ENCODE data around the gene ABCA12.

The ABCA12 gene

DNA sequence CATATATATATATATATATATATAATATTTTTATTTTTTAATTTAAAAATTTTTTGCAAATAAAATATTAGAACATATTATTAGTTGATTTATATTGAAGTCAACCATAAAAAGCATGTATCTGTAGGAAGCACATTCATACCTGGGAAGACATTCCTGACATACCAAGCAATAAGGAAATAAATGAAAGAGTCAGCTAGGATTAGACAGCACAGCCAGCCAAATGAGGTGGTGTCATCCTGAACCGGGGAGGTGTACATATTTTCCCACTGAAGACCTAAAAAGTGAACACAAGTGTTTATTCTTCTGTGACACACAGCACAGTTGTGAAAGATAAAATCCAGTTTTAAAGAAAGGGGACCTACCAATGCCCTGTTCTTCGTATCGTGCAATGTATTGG lies 149.2 kb downstream of the ABCA12 start:
- Histone ChIP-seq H3K27me3 (ENCODE audit: insufficient read depth, low read length) (no peaks in the 10 kb centered on the region), H3K9me3 (ENCODE audit: insufficient read depth, low read depth, low read length) (no peaks in the 10 kb centered on the region), H4K8ac (ENCODE audit: low read depth, low read length) (no peak overlapping the region), H2BK5ac (ENCODE audit: low read depth, low read length, poor library complexity) (no peak overlapping the region), H3K4me1 (ENCODE audit: control insufficient read depth in 1 of 2, insufficient read depth in 2 of 2, low read length in 2 of 2) (no peaks in the 10 kb centered on the region), H3K23ac (ENCODE audit: low read length) (no peak overlapping the region), H2BK120ac (ENCODE audit: insufficient read depth, low read length, poor library complexity) (no peak overlapping the region), H3K36me3 (ENCODE audit: control insufficient read depth in 1 of 2, insufficient read depth in 2 of 2, low read length in 2 of 2) (no peaks in the 10 kb centered on the region), H2BK12ac (ENCODE audit: low read length) (no peak overlapping the region), H4K91ac (ENCODE audit: low read depth, low read length) (no peak overlapping the region), H3K18ac (ENCODE audit: low read length) (no peak overlapping the region), H3K9ac (ENCODE audit: low read length) (no peak overlapping the region), H3K4me2 (ENCODE audit: low read length) (no peak overlapping the region), H2AK5ac (ENCODE audit: low read length) (no peak overlapping the region), H3K79me2 (ENCODE audit: control insufficient read depth, insufficient read depth, low read length, poor library complexity) (no peaks in the 10 kb centered on the region), H3K4ac (ENCODE audit: low read depth, low read length) (no peak overlapping the region), H3K14ac (ENCODE audit: low read length) (no peak overlapping the region), H3K79me1 (ENCODE audit: low read length) (no peaks in the 10 kb centered on the region), H4K12ac (ENCODE audit: low read depth, low read length) (no peak overlapping the region), H3K4me3 (ENCODE audit: low read depth, low read length) (no peak overlapping the region), H3K27ac (ENCODE audit: low read depth, low read length) (no peak overlapping the region), H2AFZ (ENCODE audit: insufficient read depth, low read length, poor library complexity) (no peak overlapping the region)
- no peak for DNase-seq
- no CpG with 5 or more reads among the region's 3 CpGs for WGBS (ENCODE audit: extremely low coverage, insufficient coverage, insufficient read length)

DNA sequence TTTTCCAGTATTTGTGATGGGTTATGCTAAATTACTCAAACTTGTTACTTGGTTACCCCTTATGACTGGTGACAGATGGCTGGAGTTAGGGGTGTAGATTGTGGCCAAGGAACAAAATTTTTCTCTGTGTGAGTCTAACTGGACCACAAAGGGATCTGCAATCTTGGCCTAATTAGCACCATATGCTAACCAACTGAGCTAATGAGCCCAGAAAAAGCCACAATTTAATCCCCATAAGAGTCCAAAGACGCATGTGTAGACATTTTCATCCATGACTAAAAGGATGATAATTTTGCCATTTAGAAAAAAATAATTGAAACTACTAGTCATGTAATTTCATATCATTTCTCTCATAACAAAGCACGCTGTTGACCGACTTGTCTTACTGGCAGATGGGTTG lies 151.2 kb downstream of the ABCA12 start:
- Histone ChIP-seq H4K8ac (ENCODE audit: low read depth, low read length) (no peak overlapping the region), H3K79me1 (ENCODE audit: low read length) (no peaks in the 10 kb centered on the region), H4K91ac (ENCODE audit: low read depth, low read length) (no peak overlapping the region), H3K23ac (ENCODE audit: low read length) (no peak overlapping the region), H3K4me2 (ENCODE audit: low read length) (no peak overlapping the region), H3K27me3 (ENCODE audit: insufficient read depth, low read length) (no peaks in the 10 kb centered on the region), H3K36me3 (ENCODE audit: control insufficient read depth in 1 of 2, insufficient read depth in 2 of 2, low read length in 2 of 2) (no peaks in the 10 kb centered on the region), H3K18ac (ENCODE audit: low read length) (no peak overlapping the region), H3K9ac (ENCODE audit: low read length) (no peak overlapping the region), H3K79me2 (ENCODE audit: control insufficient read depth, insufficient read depth, low read length, poor library complexity) (no peaks in the 10 kb centered on the region), H4K12ac (ENCODE audit: low read depth, low read length) (no peak overlapping the region), H2BK5ac (ENCODE audit: low read depth, low read length, poor library complexity) (no peak overlapping the region), H3K4me1 (ENCODE audit: control insufficient read depth in 1 of 2, insufficient read depth in 2 of 2, low read length in 2 of 2) (no peaks in the 10 kb centered on the region), H2BK12ac (ENCODE audit: low read length) (no peak overlapping the region), H3K4me3 (ENCODE audit: low read depth, low read length) (no peak overlapping the region), H3K27ac (ENCODE audit: low read depth, low read length) (no peak overlapping the region), H2AK5ac (ENCODE audit: low read length) (no peak overlapping the region), H3K4ac (ENCODE audit: low read depth, low read length) (no peak overlapping the region), H3K14ac (ENCODE audit: low read length) (no peak overlapping the region), H2BK120ac (ENCODE audit: insufficient read depth, low read length, poor library complexity) (no peak overlapping the region), H2AFZ (ENCODE audit: insufficient read depth, low read length, poor library complexity) (no peak overlapping the region), H3K9me3 (ENCODE audit: insufficient read depth, low read depth, low read length) (no peaks in the 10 kb centered on the region)
- WGBS (ENCODE audit: extremely low coverage, insufficient coverage, insufficient read length) = no CpG with 5 or more reads among the region's 3 CpGs
- DNase-seq = no peak

DNA sequence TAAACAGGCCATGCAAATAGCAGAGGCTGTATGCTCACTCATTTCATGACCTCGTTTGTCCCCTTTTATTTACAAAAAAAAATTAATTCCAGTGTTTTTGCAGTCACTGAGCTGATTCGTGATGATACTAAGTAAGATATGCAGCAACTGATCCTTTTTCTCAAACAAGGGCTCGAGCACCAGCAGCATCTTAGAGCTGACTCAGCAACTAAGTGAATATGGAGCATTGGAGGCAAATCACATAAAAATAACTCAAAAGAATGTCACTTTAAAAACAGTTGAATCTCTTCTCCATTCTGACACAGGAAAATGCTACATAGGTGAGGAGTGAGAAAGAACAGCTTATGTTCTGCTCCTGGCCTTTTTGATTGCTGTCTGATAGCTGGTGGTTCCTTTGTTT lies 152.8 kb downstream of the ABCA12 start:
- no peak overlapping the region for H3K27ac ChIP-seq (ENCODE audit: low read depth, low read length)
- no CpG with 5 or more reads among the region's 3 CpGs for WGBS (ENCODE audit: extremely low coverage, insufficient coverage, insufficient read length)
- no peaks in the 10 kb centered on the region for H3K4me1 ChIP-seq (ENCODE audit: control insufficient read depth in 1 of 2, insufficient read depth in 2 of 2, low read length in 2 of 2)
- H3K79me1 ChIP-seq (ENCODE audit: low read length) = no peaks in the 10 kb centered on the region
- no peak overlapping the region for H4K8ac ChIP-seq (ENCODE audit: low read depth, low read length)
- H3K14ac ChIP-seq (ENCODE audit: low read length) = no peak overlapping the region
- no peak for DNase-seq
- H2BK120ac ChIP-seq (ENCODE audit: insufficient read depth, low read length, poor library complexity) = no peak overlapping the region
- no peak overlapping the region for H2BK12ac ChIP-seq (ENCODE audit: low read length)
- H3K36me3 ChIP-seq (ENCODE audit: control insufficient read depth in 1 of 2, insufficient read depth in 2 of 2, low read length in 2 of 2) = no peaks in the 10 kb centered on the region
- H3K18ac ChIP-seq (ENCODE audit: low read length) = no peak overlapping the region
- H3K9me3 ChIP-seq (ENCODE audit: insufficient read depth, low read depth, low read length) = no peaks in the 10 kb centered on the region
- no peak overlapping the region for H3K4me2 ChIP-seq (ENCODE audit: low read length)
- H2AK5ac ChIP-seq (ENCODE audit: low read length) = no peak overlapping the region
- H3K4ac ChIP-seq (ENCODE audit: low read depth, low read length) = no peak overlapping the region
- no peak overlapping the region for H2BK5ac ChIP-seq (ENCODE audit: low read depth, low read length, poor library complexity)
- H3K4me3 ChIP-seq (ENCODE audit: low read depth, low read length) = no peak overlapping the region
- H3K23ac ChIP-seq (ENCODE audit: low read length) = no peak overlapping the region
- no peaks in the 10 kb centered on the region for H3K27me3 ChIP-seq (ENCODE audit: insufficient read depth, low read length)
- H3K79me2 ChIP-seq (ENCODE audit: control insufficient read depth, insufficient read depth, low read length, poor library complexity) = no peaks in the 10 kb centered on the region
- H4K91ac ChIP-seq (ENCODE audit: low read depth, low read length) = no peak overlapping the region
- no peak overlapping the region for H2AFZ ChIP-seq (ENCODE audit: insufficient read depth, low read length, poor library complexity)
- H4K12ac ChIP-seq (ENCODE audit: low read depth, low read length) = no peak overlapping the region
- no peak overlapping the region for H3K9ac ChIP-seq (ENCODE audit: low read length)

DNA sequence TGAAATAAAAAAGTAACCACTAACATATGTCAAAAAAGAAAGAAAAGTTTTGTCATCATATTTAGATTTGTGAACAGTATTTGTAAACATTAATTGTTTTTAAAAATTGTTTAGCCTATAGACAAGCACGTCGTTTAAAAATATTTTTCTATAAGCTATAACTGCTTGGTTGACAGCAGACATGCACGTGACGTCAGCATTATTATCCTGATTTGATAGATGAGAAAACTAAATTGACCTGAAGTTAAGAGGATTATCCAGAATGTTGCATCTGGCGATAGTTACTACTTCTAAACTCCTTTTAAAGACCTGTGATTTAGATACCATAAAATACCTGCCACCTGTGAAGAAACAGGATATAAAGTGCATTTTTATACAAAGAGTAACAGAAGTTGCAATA lies 172.0 kb downstream of the ABCA12 start:
- H2BK12ac ChIP-seq (ENCODE audit: low read length) = no peak overlapping the region
- no peak overlapping the region for H2AFZ ChIP-seq (ENCODE audit: insufficient read depth, low read length, poor library complexity)
- H3K18ac ChIP-seq (ENCODE audit: low read length) = no peak overlapping the region
- no peak overlapping the region for H3K4me2 ChIP-seq (ENCODE audit: low read length)
- H3K14ac ChIP-seq (ENCODE audit: low read length) = no peak overlapping the region
- DNase-seq = no peak
- H3K79me1 ChIP-seq (ENCODE audit: low read length) = no peaks in the 10 kb centered on the region
- no peak overlapping the region for H2AK5ac ChIP-seq (ENCODE audit: low read length)
- no peak overlapping the region for H3K9ac ChIP-seq (ENCODE audit: low read length)
- no peaks in the 10 kb centered on the region for H3K27me3 ChIP-seq (ENCODE audit: insufficient read depth, low read length)
- no peak overlapping the region for H4K91ac ChIP-seq (ENCODE audit: low read depth, low read length)
- no peak overlapping the region for H2BK5ac ChIP-seq (ENCODE audit: low read depth, low read length, poor library complexity)
- no peak overlapping the region for H3K4me3 ChIP-seq (ENCODE audit: low read depth, low read length)
- no peaks in the 10 kb centered on the region for H3K9me3 ChIP-seq (ENCODE audit: insufficient read depth, low read depth, low read length)
- no peaks in the 10 kb centered on the region for H3K4me1 ChIP-seq (ENCODE audit: control insufficient read depth in 1 of 2, insufficient read depth in 2 of 2, low read length in 2 of 2)
- no peak overlapping the region for H2BK120ac ChIP-seq (ENCODE audit: insufficient read depth, low read length, poor library complexity)
- no peak overlapping the region for H4K8ac ChIP-seq (ENCODE audit: low read depth, low read length)
- no peak overlapping the region for H4K12ac ChIP-seq (ENCODE audit: low read depth, low read length)
- H3K79me2 ChIP-seq (ENCODE audit: control insufficient read depth, insufficient read depth, low read length, poor library complexity) = no peaks in the 10 kb centered on the region
- H3K36me3 ChIP-seq (ENCODE audit: control insufficient read depth in 1 of 2, insufficient read depth in 2 of 2, low read length in 2 of 2) = no peaks in the 10 kb centered on the region
- no CpG with 5 or more reads among the region's 5 CpGs for WGBS (ENCODE audit: extremely low coverage, insufficient coverage, insufficient read length)
- no peak overlapping the region for H3K23ac ChIP-seq (ENCODE audit: low read length)
- H3K4ac ChIP-seq (ENCODE audit: low read depth, low read length) = no peak overlapping the region
- H3K27ac ChIP-seq (ENCODE audit: low read depth, low read length) = no peak overlapping the region

DNA sequence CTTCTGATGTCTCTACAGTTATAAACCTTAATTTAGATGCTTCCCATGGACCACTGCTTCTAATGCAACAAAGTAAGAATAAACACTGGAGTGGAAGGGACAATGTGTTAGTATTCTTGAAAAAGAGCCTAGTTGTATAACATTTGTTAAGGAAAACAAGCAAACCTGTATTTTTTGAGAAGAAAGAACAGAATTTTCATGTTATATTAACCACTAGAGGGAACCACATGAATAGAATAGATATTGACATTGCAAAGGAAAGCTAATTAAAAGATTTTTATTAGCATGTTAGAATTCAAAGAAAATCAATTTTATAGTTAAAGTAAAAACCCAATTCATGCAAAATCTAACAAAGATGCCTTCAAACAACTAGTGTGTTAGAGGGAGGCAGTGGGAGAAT lies 177.7 kb downstream of the ABCA12 start:
- no peak overlapping the region for H4K8ac ChIP-seq (ENCODE audit: low read depth, low read length)

More for the DNA sequence above, 177.7 kb downstream of the ABCA12 start:
- Histone ChIP-seq H2AK5ac (ENCODE audit: low read length) (no peak overlapping the region), H3K36me3 (ENCODE audit: control insufficient read depth in 1 of 2, insufficient read depth in 2 of 2, low read length in 2 of 2) (no peaks in the 10 kb centered on the region), H2BK5ac (ENCODE audit: low read depth, low read length, poor library complexity) (no peak overlapping the region), H3K79me2 (ENCODE audit: control insufficient read depth, insufficient read depth, low read length, poor library complexity) (no peaks in the 10 kb centered on the region), H3K9me3 (ENCODE audit: insufficient read depth, low read depth, low read length) (no peaks in the 10 kb centered on the region), H3K27ac (ENCODE audit: low read depth, low read length) (no peak overlapping the region), H3K14ac (ENCODE audit: low read length) (no peak overlapping the region), H4K12ac (ENCODE audit: low read depth, low read length) (no peak overlapping the region), H2BK12ac (ENCODE audit: low read length) (no peak overlapping the region), H3K27me3 (ENCODE audit: insufficient read depth, low read length) (no peaks in the 10 kb centered on the region), H3K9ac (ENCODE audit: low read length) (no peak overlapping the region), H3K79me1 (ENCODE audit: low read length) (no peaks in the 10 kb centered on the region), H4K91ac (ENCODE audit: low read depth, low read length) (no peak overlapping the region), H3K23ac (ENCODE audit: low read length) (no peak overlapping the region), H3K4me3 (ENCODE audit: low read depth, low read length) (no peak overlapping the region), H3K4me2 (ENCODE audit: low read length) (no peak overlapping the region), H3K18ac (ENCODE audit: low read length) (no peak overlapping the region), H3K4me1 (ENCODE audit: control insufficient read depth in 1 of 2, insufficient read depth in 2 of 2, low read length in 2 of 2) (no peaks in the 10 kb centered on the region), H3K4ac (ENCODE audit: low read depth, low read length) (no peak overlapping the region), H2BK120ac (ENCODE audit: insufficient read depth, low read length, poor library complexity) (no peak overlapping the region), H2AFZ (ENCODE audit: insufficient read depth, low read length, poor library complexity) (no peak overlapping the region)
- peak in 1 of 2 donors; percentile 40 for DNase-seq

Data from trophoblast cell (in vitro differentiated cells and primary cell).